CD8-positive, alpha-beta memory T cell (primary cell): Measurements from ENCODE around the gene HFM1. TPM values are rescaled to one million over a fixed set of nuclear protein-coding genes. Genes with fewer than 3 reads are reported as not detected.
"Not testable (repeated sequence)": the region's sequence is repeated elsewhere in the genome, so short reads cannot be mapped to it uniquely, and the experiment has no call there.

ENCODE experiments used
- CTCF ChIA-PET: fragments of 350-600 bp; sonication (Branson Sonifier 250); formaldehyde crosslinking; loops from one replicate; lab custom pipeline; 2021; ENCODE audit warnings: antibody characterized with exemption; lab: Charles Lee
- POLR2A ChIA-PET: fragments of 350-600 bp; sonication (Branson Sonifier 250); formaldehyde crosslinking; loops from one replicate; lab custom pipeline; 2021; ENCODE audit warnings: antibody characterized with exemption; lab: Charles Lee
- DNase-seq, 5 donors: peaks; one replicate each; pipeline versions ENCODE4 v3.0.0 to v3.0.0-alpha.2; 2020 to 2022; ENCODE audit warnings: mixed read lengths in 1 of 5
- H3K27ac ChIP-seq: one replicate; pipeline ENCODE4 v1.7.0; 2013; ENCODE audit warnings: low read depth, mild to moderate bottlenecking, low read length, moderate library complexity
- H3K27me3 ChIP-seq: 2 replicates; pipeline ENCODE4 v1.7.0; 2013; ENCODE audit warnings: low read length, mild to moderate bottlenecking; ENCODE audit not compliant: insufficient read depth, poor library complexity, severe bottlenecking
- H3K36me3 ChIP-seq: 2 replicates; pipeline ENCODE4 v1.7.0; 2013; ENCODE audit warnings: mild to moderate bottlenecking, low read length, moderate library complexity; ENCODE audit not compliant: insufficient read depth
- H3K4me1 ChIP-seq: 2 replicates; pipeline ENCODE4 v1.7.0; 2013; ENCODE audit warnings: mild to moderate bottlenecking, low read length, moderate library complexity; ENCODE audit not compliant: insufficient read depth
- H3K4me3 ChIP-seq: 2 replicates; pipeline ENCODE4 v1.7.0; 2013; ENCODE audit warnings: mild to moderate bottlenecking, low read length
- H3K9me3 ChIP-seq: 2 replicates; pipeline ENCODE4 v1.7.0; 2013; ENCODE audit warnings: mild to moderate bottlenecking, low read length
- H3K27ac Mint-ChIP-seq, 8 donors: one replicate each; pipeline ENCODE4 v1.8.0; 2020 to 2021; ENCODE audit warnings: mixed read lengths in 8 of 8, mild to moderate bottlenecking in 6 of 8, inconsistent platforms in 3 of 8, moderate library complexity in 3 of 8
- H3K27me3 Mint-ChIP-seq, 2 donors: one replicate each; pipeline ENCODE4 v1.8.0; 2020 to 2021; ENCODE audit warnings: mixed read lengths in 2 of 2, mild to moderate bottlenecking in 1 of 2, moderate library complexity in 1 of 2
- H3K36me3 Mint-ChIP-seq, 3 donors: one replicate each; pipeline ENCODE4 v1.8.0; 2020 to 2021; ENCODE audit warnings: mixed read lengths in 3 of 3, inconsistent platforms in 1 of 3, mild to moderate bottlenecking in 1 of 3
- H3K4me1 Mint-ChIP-seq, 3 donors: one replicate each; pipeline ENCODE4 v1.8.0; 2020 to 2021; ENCODE audit warnings: mixed read lengths in 3 of 3, inconsistent platforms in 1 of 3, mild to moderate bottlenecking in 1 of 3
- H3K4me3 Mint-ChIP-seq, 7 donors: one replicate each; pipeline ENCODE4 v1.8.0; 2020 to 2021; ENCODE audit warnings: mixed read lengths in 7 of 7, mild to moderate bottlenecking in 6 of 7, moderate library complexity in 4 of 7, inconsistent platforms in 2 of 7
- H3K9me3 Mint-ChIP-seq, 5 donors: one replicate each; pipeline ENCODE4 v1.8.0; 2020 to 2022; ENCODE audit warnings: mixed read lengths in 5 of 5, mild to moderate bottlenecking in 3 of 5, moderate library complexity in 2 of 5, inconsistent platforms in 1 of 5
- polyA plus RNA-seq: library from polyadenylated mRNA; unstranded; fragments of 300-500 nt; fragmentation: Illumina TruSeq; gene quantifications from one replicate; pipeline ENCODE4 v1.2.3, GENCODE V29; 2021
- total RNA-seq, 2 experiments: library from RNA; stranded (reverse); gene quantifications; one replicate each; pipeline ENCODE4 v1.2.3, GENCODE V29; 2021

HFM1 gene
- total and polyA plus RNA-seq, 3 experiments from 2014 or later: not detected

DNA sequence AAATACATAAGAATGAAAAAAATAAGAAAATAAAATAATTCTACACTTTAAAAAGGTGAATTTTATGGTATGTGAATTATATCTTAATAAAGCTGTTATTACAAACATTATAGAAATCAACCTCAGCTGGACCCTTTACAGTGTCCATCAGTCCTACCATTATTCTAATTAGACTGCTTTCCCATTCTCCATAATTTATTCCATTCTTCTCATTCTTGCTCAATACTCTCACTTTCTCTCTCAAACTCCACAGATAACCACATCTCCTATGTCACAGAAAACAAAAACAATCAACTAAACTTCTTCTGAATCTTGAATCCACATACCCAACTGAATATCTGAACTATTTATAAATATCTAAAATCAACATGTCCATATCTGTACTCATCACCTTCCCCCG, 11.6 kb downstream of the HFM1 start:
- Mint-ChIP-seq H3K4me3 (no peak overlapping the region), H3K27me3 (peaks cover 7 to 26% of the 10 kb centered on the region in 2 donors), H3K36me3 (no peaks in the 10 kb centered on the region), H3K4me1 (no peaks in the 10 kb centered on the region), H3K27ac (no peak overlapping the region), H3K9me3 (peaks cover 0 to 9% (median 3%) of the 10 kb centered on the region in 5 donors)
- Histone ChIP-seq H3K27ac (no peak overlapping the region), H3K4me1 (no peaks in the 10 kb centered on the region), H3K4me3 (no peak overlapping the region), H3K9me3 (no peaks in the 10 kb centered on the region), H3K27me3 (no peaks in the 10 kb centered on the region), H3K36me3 (no peaks in the 10 kb centered on the region)
- CTCF ChIA-PET: no interaction called here
- POLR2A ChIA-PET: no interaction called here
- DNase-seq: no peak

DNA sequence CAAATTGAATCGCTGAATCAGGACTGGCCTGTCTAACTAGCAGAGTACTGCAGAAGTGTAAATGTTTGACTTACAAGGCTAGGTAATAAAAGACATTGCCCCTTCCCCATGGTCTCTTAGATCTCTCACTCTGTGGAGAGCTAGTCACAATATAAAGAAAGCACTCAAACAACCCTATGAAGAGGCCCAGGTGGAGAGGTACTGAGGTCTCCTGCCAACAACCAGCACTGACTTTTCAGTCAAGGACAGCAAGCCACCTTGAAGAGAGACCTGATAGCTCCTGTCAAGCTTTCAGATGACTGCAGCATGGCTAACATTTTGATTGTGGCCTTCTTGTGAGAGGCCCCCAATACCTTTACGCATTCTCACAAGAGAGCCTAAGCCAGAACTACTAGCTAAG, 18.5 kb downstream of the HFM1 start:
- Mint-ChIP-seq H3K4me1 (no peaks in the 10 kb centered on the region), H3K36me3 (no peaks in the 10 kb centered on the region), H3K4me3 (no peak overlapping the region), H3K27ac (no peak overlapping the region), H3K9me3 (peaks cover 0 to 1% (median 0%) of the 10 kb centered on the region in 5 donors), H3K27me3 (peaks cover 14 to 47% of the 10 kb centered on the region in 2 donors)
- DNase-seq: no peak
- Histone ChIP-seq H3K9me3 (no peaks in the 10 kb centered on the region), H3K4me3 (no peak overlapping the region), H3K4me1 (no peaks in the 10 kb centered on the region), H3K36me3 (no peaks in the 10 kb centered on the region), H3K27ac (no peak overlapping the region), H3K27me3 (peaks cover 3% of the 10 kb centered on the region)
- CTCF ChIA-PET: no interaction called here
- POLR2A ChIA-PET: no interaction called here

DNA sequence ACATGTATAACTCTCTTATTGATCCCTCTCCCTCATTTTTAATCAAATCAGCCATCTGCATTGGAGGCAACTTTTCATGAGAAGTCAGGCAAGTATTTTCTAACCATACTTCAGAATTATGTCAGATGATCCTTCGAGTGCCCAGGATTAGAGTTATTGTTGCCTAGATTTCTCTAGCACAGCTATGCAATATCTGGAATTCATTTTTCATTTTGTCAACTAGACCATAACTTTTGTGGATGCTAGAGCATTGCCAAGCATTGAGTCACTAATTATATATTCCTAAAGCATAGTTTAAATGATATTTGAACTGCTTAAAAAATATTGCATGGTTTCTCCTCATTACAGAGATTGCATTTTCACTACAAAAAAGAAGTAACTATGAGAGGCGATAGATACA, 21.2 kb downstream of the HFM1 start:
- no peak overlapping the region for H3K27ac Mint-ChIP-seq
- Histone ChIP-seq H3K4me3 (no peak overlapping the region), H3K27ac (no peak overlapping the region), H3K4me1 (no peaks in the 10 kb centered on the region), H3K9me3 (no peaks in the 10 kb centered on the region), H3K27me3 (peaks cover 3% of the 10 kb centered on the region), H3K36me3 (no peaks in the 10 kb centered on the region)
- H3K36me3 Mint-ChIP-seq: no peaks in the 10 kb centered on the region
- H3K9me3 Mint-ChIP-seq: no peaks in the 10 kb centered on the region
- H3K4me1 Mint-ChIP-seq: no peaks in the 10 kb centered on the region
- ChIA-PET CTCF (no interaction called here), POLR2A (no interaction called here)
- no peak overlapping the region for H3K4me3 Mint-ChIP-seq
- peaks cover 10 to 32% of the 10 kb centered on the region in 2 donors for H3K27me3 Mint-ChIP-seq
- no peak for DNase-seq

DNA sequence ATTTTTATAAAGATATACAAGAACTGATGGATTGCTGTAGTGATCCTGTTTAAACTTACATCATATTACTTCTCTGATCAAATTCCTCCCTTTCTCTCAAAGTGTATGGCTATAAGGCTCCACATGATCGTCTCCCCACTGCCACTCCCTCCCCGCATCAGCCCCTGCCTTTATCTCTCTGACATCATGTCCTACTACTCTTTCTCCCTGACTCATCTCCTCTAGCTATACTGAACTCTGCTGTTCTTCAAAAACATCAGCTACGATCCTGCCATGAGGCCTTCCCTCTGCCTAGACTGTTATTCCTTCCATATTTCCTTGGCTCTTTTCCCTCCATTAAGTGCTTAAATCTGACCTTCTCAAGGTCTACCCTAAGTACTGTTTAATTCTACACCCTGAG, 22.8 kb downstream of the HFM1 start:
- no peaks in the 10 kb centered on the region for H3K4me1 ChIP-seq
- no peak overlapping the region for H3K4me3 ChIP-seq
- peaks cover 3% of the 10 kb centered on the region for H3K27me3 ChIP-seq
- Mint-ChIP-seq H3K27me3 (peaks cover 7 to 20% of the 10 kb centered on the region in 2 donors), H3K4me1 (no peaks in the 10 kb centered on the region), H3K4me3 (no peak overlapping the region), H3K36me3 (no peaks in the 10 kb centered on the region), H3K9me3 (no peaks in the 10 kb centered on the region), H3K27ac (no peak overlapping the region)
- no peak overlapping the region for H3K27ac ChIP-seq
- DNase-seq: no peak
- no peaks in the 10 kb centered on the region for H3K36me3 ChIP-seq
- POLR2A ChIA-PET: no interaction called here
- H3K9me3 ChIP-seq: no peaks in the 10 kb centered on the region
- CTCF ChIA-PET: no interaction called here

DNA sequence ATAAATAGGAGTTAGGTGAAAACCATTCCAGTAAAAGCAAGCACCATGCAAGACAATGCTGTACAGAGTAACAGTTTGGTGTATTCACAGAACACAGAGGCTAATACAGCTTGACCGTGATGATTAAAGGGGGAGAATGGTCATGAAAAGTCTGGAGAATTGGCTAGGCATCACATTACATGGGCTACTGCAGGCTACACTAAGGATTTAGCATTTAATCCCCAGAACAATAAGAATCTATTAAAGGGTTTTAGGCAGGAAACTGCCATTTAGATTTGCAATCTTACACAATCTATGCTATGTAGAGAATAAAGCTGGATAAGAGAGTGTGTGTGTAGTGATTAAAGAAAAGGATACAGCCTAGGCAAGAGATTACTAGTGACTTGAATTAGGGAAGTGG, 30.6 kb downstream of the HFM1 start:
- CTCF ChIA-PET: no interaction called here

DNA sequence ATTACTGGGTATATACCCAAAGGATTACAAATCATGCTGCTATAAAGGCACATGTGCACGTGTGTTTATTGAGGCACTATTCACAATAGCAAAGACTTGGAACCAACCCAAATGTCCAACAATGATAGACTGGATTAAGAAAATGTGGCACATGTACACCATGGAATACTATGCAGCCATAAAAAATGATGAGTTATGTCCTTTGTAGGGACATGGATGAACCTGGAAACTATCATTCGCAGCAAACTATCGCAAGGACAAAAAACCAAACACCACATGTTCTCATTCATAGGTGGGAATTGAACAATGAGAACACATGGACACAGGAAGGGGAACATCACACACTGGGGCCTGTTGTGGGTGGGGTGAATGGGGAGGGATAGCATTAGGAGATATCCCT, 32.4 kb downstream of the HFM1 start:
- H3K4me3 Mint-ChIP-seq, CTCF ChIA-PET, POLR2A ChIA-PET, H3K27me3 ChIP-seq, H3K4me3 ChIP-seq, H3K9me3 Mint-ChIP-seq, DNase-seq, H3K9me3 ChIP-seq, H3K27ac ChIP-seq, H3K36me3 ChIP-seq, H3K36me3 Mint-ChIP-seq, H3K4me1 Mint-ChIP-seq, H3K27ac Mint-ChIP-seq, H3K4me1 ChIP-seq: not testable (repeated sequence)
- peaks cover 13 to 14% of the 10 kb centered on the region in 2 donors for H3K27me3 Mint-ChIP-seq

More for the DNA sequence above, 30.6 kb downstream of the HFM1 start:
- Mint-ChIP-seq H3K4me3 (no peak overlapping the region), H3K36me3 (no peaks in the 10 kb centered on the region), H3K4me1 (no peaks in the 10 kb centered on the region), H3K27ac (no peak overlapping the region), H3K27me3 (peaks cover 6% of the 10 kb centered on the region in 2 donors), H3K9me3 (peaks cover 0 to 3% (median 0%) of the 10 kb centered on the region in 5 donors)
- Histone ChIP-seq H3K27ac (no peak overlapping the region), H3K27me3 (no peaks in the 10 kb centered on the region), H3K4me3 (no peak overlapping the region), H3K36me3 (no peaks in the 10 kb centered on the region), H3K9me3 (no peaks in the 10 kb centered on the region), H3K4me1 (no peaks in the 10 kb centered on the region)
- no peak for DNase-seq
- POLR2A ChIA-PET: no interaction called here

DNA sequence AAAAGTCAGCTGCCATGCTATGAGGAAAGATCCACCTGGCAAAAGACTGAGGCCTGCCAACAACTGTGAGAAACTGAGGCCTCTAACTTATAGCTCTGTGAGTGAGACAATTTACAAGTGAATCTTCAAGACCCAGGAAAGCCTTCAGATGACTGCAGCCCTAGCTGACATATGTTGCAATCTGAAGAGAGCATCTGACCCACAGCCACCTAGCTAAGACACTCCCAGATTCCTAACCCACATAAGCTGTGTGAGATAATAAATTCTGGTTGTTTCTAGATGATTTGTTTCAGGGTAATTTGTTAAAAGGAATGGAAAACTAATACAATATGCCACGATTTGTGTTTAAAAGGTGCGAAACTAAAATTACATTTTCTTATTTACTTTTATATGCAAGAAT, 55.1 kb downstream of the HFM1 start:
- CTCF ChIA-PET: no interaction called here
- no peak overlapping the region for H3K27ac ChIP-seq
- H3K4me1 ChIP-seq: no peaks in the 10 kb centered on the region
- no peak overlapping the region for H3K27ac Mint-ChIP-seq
- no peak overlapping the region for H3K4me3 ChIP-seq
- H3K27me3 Mint-ChIP-seq: peaks cover 5 to 26% of the 10 kb centered on the region in 2 donors
- no peaks in the 10 kb centered on the region for H3K4me1 Mint-ChIP-seq
- peaks cover 0 to 6% (median 0%) of the 10 kb centered on the region in 3 donors for H3K36me3 Mint-ChIP-seq
- no peak overlapping the region for H3K4me3 Mint-ChIP-seq
- peaks cover 10 to 17% (median 11%) of the 10 kb centered on the region in 5 donors for H3K9me3 Mint-ChIP-seq
- POLR2A ChIA-PET: no interaction called here
- no peaks in the 10 kb centered on the region for H3K36me3 ChIP-seq
- H3K9me3 ChIP-seq: peaks cover 4% of the 10 kb centered on the region
- no peaks in the 10 kb centered on the region for H3K27me3 ChIP-seq
- DNase-seq: no peak

DNA sequence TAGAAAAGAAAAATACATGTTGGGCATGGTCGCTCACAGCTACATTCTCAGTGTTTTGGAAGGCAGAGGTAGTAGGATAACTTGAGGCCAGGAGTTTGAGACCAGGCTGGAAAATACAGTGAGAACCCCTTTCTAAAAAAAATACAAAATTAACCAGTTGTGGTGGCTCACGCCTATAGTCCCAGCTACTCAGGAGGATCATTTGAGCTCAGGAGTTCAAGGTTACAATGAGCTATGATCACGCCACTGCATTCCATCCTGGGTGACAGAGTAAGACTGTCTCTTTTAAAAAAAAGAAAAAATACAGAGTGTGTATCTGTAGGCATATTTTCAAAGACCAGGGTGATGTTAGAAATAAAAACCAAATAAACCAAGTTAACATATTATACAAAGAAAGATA, 57.8 kb downstream of the HFM1 start:
- Histone ChIP-seq H3K9me3 (no peaks in the 10 kb centered on the region), H3K36me3 (no peaks in the 10 kb centered on the region), H3K27me3 (no peaks in the 10 kb centered on the region), H3K4me3 (no peak overlapping the region), H3K4me1 (no peaks in the 10 kb centered on the region), H3K27ac (no peak overlapping the region)
- Mint-ChIP-seq H3K4me1 (no peaks in the 10 kb centered on the region), H3K4me3 (no peak overlapping the region), H3K27ac (no peak overlapping the region), H3K36me3 (no peaks in the 10 kb centered on the region), H3K27me3 (peaks cover 0 to 19% of the 10 kb centered on the region in 2 donors), H3K9me3 (no peaks in the 10 kb centered on the region)
- no peak for DNase-seq
- ChIA-PET CTCF (no interaction called here), POLR2A (no interaction called here)
